HG03097 (cell line): ENCODE measurements around the gene TCF7.
A peak's percentile ranks its signal among the peaks of the same experiment; 100 is the strongest.

Experiments
- ATAC-seq: cut with Tn5 transposase; IDR thresholded peaks from one replicate; pipeline ENCODE4 v1.9.1; 2021; ENCODE audit not compliant: unreplicated experiment, low FRiP score

The TCF7 gene

DNA sequence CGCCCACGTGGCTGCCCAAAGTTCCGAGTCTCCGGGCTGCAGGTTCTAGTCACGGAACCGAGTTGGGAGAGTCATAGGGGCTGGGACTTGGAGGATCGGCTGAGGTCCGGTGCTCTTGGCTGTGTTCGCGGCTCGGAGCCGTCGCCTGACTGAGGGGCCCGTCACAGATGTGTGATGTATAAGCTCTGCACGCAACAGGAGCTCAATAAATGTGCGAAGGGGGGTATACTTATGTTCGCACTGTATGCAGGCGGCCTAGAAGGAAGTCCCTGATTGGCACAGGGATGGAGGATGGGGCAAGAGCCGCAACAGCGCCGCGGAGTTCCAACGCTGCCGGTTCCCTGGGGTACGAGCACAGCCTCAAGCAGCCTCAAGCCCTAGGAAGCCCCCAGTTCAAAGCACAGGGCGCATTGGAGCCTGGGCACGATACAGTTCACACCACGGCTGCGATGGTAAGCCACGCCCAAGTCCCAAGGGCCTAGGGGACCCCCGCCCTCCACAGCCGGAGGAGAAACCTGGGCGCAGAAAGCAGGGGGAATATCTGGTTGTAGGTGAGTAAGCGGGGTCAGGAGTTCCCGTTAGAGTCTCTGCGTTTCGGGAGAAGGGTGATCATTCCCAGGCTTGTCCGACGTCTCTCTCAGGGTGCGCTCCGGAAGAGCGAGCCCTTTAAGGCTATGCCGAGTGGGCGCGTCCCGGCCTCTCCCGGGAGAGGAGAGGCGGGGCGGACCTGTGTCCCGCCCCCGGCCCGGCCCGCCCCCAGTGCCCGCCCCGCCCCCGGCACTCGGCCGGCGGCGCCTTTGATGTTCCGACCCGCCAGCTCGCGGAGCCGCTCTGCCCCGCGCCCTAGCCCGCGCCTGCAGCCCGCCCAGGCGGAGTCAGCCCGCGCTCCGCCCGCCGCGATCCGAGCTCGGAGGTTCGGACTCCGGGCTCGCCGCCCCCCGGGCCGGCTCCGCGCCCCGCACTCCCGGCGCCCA is at the start of gene TCF7:
TSS of gene TCF7 (plus strand) at position 780 of the 974 bp plus-strand sequence. CDS start 226 bp downstream, outside the sequence.
- peak; percentile 69 for ATAC-seq

DNA sequence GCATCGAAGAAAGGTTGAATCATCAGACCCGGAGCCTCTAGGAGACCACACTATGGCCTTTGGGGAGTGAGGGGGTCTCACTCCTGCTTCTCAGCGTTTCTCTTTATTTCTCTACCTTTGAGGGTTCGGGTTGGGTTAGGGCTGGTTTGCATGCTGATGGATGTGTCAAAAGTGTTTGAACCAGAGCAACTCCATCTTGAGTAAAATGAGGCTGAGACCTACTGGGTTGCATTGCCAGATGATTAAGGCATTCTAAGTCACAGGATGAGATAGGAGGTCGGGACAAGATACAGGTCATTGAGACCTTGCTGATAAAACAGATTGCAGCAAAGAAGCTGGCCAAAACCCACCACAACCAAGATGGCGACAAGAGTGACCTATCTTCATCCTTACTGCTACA is 44.9 kb upstream of the TCF7 start:
- ATAC-seq, result no peak

DNA sequence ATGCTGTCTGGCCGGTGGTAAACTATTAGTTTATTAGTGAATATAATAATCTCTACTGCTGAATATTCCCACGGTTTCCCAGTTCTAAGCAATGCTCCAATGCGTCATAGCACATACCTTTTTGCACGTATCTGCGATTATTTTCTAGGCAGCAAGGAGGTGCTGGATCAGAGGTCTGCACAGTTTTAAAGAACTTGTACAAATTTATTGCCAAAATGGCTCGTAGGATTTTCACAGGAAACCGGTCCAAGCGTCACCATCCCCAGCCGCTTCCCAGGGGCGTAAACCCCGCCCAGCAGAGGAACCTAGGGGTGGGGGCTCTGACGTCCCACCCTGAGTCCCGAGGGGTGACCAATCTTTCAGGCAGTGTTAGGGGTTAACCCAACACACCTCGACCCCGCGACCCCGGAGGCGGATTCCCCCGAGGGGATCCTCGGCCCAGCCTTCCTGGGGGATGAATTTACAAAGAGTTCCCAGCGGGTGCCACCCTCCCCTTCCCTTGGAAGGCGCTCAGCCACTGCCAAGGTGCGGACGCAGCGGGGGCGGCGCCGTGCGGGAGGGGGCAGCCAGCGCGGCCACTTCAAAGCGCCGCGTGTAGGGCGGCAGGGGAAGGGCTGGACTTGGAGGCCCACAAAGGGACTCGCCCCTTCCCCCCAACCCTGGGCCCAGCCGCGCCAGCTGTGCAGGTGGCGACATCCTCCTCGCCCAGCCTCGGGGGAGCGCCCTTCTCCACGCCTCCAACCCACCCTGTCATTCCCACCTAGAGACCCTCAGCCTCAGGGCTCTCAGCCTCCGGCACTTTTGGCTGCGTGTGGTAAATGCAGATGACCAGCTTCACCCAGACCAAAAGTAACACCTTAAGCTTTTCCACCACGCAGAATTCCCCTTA is 43.5 kb upstream of the TCF7 start:
- no peak for ATAC-seq

DNA sequence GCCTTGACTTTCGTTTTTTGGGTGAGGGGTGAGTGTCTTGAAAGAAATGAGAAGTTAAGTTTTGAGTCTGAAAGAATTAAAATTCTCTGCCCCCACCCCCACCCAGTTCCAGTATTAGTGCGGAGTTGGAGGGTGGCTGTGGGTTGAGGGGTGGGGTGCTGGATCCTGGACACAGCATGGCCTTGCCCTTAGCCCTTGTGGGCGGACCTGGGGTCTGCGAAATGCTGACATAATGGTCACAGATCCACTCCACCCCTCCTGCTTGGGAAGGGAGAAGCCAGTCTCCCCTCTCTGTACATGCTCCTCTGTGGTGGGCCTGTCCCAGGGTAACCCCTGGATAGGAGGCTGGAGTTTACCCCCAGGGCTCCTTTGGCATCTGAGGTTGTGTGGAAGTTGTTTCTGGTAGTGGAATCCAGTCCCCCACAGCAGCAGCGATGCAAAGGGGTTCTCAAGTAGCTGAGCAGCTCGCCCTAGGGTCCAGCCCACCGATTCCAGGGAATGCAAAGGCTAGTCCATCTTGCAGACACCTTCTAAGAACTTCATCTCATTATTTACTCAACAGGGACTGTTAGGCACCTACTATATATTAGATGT is 42.8 kb upstream of the TCF7 start:
- ATAC-seq, result no peak

DNA sequence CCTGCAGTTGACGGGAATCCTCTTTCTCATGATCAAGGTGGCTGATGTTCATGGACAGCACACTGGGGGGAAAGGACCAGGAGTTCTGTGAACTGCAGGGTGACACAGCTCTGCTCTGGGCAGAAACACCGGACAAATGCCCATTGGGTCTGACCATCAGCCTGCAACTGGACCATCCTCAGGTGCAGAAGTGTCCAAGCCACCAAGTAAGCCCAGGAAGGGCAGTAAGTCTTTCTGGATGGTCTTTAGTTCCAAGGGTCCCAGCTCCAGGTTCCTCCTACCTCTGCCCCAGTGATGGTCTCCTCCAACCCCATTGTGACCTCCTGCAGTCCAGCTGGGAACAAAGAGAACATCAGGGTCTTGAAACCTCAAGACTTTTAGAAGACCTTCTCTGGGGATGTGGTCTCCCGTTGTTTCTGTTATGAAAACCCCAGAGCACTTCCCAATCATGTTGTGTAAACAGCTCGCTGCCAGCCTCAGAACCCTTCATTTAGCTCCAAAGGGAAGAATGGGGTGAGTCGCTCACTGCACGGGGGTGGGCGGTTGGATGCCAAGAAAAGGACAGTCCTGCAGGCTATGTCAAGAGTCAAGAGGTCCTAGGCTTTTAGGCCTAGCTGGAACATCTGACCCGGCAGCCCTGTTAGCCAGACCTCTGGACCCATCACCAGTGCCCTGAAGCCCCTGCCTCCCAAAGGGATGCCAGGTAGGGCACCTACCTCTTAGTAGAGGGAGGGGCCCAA is 41.8 kb upstream of the TCF7 start:
- ATAC-seq, result no peak

DNA sequence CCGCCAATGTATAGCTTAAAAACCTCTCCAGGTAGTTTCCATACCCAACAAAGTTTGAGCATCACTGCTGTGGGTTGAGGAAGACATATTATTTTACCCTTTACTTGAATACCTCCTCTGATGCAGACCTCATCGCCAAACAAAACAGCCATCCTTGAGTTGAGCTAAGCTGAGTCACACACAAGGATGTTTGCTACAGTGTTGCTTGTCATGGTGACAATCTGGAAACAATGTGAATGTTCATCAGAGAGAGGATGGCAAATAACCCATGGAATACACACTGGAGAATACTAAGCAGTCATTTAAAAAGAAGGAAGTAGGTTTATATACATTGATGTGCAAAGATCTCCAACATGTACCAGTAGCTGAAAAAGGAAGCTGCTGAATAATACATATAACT is 41.1 kb upstream of the TCF7 start:
- ATAC-seq, result no peak

DNA sequence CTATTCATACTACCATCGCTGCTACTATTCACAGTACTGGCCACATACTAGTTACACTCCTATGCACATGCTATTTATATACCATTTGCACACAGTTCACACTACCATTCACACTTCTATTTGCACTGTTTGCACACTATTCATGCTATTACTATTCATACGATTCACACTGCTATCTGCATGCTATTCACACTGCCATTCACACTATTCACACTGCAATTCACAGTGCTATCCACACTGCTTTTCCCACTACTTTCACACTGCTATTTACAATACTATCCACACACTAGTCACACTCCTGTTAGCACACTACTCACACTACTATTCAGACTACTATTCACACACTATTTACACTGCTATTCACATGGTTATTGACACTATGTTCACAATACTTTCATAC is 39.4 kb upstream of the TCF7 start:
- ATAC-seq, result no peak

DNA sequence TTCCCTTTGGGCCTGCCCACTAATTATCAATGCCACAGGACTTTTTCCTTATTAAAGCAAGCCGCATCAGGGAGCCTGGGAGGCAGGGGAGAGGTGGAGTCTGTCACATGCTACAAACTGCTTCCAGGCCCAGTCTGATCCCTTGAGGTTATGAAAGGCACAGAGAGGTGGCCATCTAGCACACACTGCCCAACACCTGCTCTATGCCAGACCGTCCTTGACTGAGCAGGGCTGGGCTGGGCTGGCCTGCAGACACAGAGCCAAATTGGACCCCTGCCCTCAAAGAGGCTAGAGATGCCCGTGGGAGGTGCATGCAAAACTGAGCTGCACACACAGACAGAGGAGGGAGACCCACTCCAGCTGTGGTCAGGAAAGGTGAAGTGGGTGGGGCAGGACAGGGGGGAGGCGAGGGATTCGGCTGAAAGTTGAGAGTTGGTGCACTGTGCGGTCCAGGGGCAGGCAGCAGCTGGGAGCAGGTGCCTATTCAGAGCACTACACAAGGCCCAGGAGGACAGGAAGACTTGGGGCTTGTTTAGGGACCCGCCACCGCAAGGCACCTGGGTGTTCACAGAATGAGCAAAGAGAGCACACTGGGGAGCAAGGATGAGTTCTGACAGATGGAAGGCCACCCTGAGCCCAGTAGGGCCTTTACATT is 36.4 kb upstream of the TCF7 start:
- no peak for ATAC-seq

DNA sequence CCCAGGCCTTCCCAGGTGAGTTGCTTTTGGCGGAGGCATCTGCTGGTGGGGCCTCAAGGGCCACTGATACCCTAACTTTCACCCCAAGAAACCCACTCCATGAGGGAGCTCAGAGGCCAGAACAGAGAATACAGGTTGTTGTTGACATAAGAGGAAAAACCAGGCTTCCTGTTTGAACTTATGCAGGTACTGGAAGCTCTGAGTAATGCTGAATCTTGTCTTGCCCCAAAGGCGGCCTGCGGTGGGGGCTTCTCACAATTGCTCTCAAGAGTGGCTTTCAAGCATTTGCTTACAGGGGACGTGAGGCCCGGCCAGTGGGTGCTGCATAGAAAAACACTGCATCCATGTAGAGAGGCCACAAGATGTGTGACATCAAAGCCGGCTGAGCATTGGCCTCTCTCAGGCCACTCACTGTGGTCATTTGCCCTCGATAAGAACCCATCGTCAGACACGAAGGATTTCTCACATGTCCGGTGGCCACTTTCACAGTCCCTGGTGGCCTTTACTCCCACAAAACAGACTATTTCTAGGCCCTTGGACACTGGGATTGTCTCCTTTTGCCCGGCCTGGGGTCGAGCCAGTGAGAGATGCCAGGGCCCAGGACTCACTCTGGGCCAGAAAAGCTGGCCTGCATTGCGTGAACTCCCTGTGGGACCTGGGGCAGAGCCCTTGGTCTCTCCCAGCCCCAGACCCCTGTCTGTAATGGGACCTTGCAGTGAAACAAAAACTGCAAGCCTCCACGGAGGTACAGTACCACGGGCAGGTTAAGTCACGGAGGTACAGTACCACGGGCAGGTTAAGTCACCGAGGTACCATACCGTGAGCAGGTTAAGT is 34.5 kb upstream of the TCF7 start:
- ATAC-seq, result no peak

DNA sequence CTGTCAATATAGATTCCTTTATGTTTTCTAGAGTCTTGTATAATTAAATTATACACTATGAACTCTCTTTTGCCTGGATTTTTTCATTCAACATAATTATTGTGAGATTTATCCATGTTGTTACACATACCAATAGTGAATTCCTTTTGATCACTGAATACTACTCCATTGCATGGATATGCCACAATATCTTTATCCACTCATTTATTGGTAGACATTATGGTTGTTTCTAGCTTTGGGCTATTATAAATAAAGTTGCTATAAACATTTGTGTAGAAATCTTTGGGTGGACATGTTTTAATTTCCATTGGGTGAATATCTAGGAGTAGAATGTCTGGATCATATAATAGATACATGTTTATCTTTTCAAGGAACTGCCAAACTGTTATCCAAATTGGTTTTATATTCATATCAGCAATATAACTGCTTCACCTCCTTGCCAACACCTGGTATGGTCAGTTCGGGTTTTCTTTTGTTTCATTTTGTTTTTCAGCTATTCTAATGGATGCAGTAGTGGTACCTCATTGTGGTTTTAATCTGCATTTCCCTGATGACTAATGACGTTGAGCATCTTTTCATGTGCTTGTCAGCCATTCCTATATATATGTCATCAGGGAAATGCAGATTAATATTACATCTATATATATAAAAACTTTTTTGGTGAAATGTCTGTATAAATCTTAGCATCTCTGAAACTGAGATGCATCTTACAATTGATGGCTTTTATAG is 32.1 kb upstream of the TCF7 start:
- no peak for ATAC-seq

DNA sequence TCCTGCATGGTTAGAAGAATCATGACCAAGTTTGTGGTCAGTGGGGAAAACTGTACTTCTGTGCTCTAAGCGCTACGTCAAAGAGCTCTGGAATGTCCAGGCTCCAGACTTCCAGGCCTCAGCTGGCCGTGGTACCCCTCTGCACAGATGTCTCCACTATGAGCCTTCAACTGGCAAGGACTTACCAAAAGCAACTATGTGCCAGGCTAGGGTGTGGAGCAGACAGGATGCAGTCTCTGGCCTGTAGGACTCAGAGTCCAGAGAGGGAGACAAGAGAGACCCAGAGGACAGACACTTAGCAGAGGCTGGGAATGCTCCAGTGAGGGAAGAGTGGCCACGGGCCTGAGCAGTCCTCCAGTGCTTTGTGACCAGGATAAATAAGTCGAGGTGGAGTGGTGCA is 31.0 kb upstream of the TCF7 start:
- no peak for ATAC-seq

DNA sequence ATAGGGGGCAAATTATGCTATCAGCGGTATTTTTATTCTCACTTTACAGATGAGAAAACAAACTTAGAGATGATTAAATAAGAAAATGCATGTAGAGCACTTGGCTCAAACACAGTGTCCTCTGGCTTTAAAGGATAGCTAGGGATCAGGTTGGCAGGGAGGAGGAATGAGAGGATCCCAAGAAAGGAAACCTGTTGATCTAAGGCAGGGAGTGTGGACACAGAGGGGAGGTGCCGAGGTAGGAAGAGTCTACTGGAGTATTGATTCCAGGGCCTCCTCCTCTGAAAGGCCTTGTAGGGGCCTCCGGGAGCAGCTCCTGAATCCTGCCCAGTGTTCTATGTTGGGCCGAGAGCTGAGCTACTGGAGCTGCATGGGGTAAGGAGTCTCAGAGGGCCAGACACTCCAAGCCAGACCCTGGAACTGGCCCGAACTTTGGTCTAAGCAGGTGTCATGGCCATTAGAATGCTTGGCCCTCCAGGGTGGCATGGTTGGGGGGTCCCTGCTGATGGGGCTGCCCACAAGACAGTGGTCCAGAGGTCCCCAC is 30.4 kb upstream of the TCF7 start:
- no peak for ATAC-seq

DNA sequence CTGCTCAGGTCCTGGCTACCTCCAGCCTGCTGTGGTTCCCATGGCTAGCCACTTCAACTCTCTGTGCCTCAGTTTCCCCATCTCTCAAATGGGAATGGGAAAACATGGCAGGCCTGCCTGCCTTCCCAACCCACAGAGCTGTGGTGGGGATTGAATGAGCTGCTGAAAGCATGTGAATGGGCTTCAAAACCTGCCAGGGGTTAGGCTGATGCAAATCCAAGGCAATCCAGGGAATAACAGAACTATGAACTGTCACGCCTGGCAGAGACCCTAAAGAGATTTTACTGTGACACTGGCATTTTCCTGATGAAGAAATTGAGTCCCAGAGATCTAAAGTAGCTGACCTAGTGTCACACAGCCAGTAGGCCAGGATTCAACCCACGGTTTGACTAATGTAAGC is 29.9 kb upstream of the TCF7 start:
- no peak for ATAC-seq

DNA sequence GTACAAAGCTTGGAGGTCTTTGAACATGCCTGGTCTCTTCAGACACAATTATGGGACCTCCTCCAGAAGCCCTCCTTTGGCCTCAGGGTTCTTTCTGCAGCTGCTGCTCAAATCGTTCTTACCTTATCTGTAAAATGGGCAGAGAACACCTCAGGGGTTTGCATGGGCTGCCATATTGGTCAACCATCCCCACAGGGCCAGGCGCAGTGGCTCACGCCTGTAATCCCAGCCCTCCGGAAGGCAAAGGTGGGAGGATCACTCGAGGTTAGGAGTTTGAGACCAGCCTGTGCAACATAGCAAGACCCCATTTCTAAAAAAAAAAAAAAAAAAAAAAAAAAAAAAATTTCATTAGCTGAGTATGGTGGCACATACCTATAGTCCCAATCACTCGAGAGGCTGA is 29.1 kb upstream of the TCF7 start:
- ATAC-seq, result no peak

DNA sequence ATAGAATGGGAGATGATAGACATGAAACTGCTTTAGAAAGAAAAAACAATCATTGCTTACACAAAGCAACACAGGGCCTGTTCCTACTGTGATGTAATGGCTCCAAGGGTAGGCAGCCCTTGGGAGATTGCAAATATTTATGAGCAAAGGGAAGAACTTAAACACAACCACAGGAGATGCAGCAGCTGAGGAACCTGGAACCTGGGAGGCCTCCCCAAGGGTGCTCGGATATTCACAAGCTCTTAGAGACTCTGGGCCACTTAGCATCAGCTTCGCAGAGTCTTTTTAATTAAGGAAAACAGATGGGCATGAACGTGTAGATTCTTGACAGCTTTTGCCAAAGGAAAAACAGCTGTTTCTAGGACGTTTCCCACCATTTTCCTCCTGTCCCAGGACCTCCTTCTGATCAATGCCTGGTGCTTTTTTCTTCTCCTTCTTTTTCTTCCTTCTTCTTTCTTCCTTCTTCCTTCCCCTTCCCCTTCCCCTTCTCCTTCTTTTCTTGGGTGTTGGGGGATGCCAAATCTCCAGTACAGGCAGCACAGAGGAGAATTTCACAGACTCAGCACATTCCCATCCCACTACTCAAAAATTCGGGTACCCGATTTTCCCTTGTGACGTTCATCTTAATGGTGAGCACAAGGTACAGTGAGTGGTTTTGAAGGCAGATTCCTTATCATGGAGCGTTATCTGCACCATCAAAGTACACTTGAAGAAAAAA is 28.1 kb upstream of the TCF7 start:
- no peak for ATAC-seq

DNA sequence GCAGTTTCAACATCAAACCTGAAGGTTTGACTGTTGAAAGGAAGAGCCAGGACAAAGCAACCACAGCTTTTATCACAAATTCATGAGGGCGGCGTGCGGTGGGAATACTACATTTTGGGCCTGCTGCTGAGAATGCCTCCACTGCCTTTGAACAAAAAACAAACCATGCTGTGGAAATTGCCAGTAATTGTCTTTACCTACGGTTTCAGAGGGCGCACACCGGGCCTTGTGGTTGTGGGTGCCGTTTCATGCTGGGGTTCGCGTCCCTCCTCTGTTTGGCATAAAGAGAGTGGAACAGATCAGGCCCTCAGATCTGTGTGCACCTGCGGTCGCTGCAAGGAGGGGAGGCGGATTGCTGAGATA is 27.6 kb upstream of the TCF7 start:
- ATAC-seq, result no peak

DNA sequence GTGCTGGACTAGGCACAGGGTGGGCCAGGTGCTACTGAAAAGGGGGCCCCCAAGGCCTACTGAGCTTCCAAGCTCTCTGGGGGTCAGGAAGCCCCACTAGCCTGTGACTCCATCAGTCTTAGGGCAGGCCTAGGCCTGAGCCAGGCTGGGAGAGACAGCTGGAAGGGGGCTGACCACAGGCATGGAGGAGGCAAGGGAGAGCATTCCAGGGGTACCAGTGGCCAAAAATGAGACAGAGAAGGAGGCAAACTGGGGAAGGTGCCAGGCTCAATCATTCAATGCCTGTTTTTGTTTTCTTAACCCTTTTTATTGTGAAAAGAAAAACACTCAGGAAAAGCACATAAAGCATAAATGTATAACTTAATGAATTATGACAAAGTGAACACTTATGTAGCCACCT is 26.2 kb upstream of the TCF7 start:
- no peak for ATAC-seq
